ENCODE measurements around the gene FAM114A1.

- TF ChIP-seq CTCF (IDR thresholded peaks at IDR 0.05) (no peak), SMC3 (IDR thresholded peaks at IDR 0.05) (no peak), EP300 (IDR thresholded peaks at IDR 0.05) (no peak), JUN (IDR thresholded peaks at IDR 0.05) (no peak)
Measured at GRCh38 chr4:38931125-38931524, 63.5 kb downstream of the FAM114A1 start.
